ENCODE results near the gene ENPP5.

GRCh38 chr6:46186583-46186982, 15.8 kb upstream of the ENPP5 start:
- TF ChIP-seq EZH2 (IDR thresholded peaks at IDR 0.05; ENCODE audit: borderline replicate concordance, low read length): no peak
- TF ChIP-seq, protein P1, sequence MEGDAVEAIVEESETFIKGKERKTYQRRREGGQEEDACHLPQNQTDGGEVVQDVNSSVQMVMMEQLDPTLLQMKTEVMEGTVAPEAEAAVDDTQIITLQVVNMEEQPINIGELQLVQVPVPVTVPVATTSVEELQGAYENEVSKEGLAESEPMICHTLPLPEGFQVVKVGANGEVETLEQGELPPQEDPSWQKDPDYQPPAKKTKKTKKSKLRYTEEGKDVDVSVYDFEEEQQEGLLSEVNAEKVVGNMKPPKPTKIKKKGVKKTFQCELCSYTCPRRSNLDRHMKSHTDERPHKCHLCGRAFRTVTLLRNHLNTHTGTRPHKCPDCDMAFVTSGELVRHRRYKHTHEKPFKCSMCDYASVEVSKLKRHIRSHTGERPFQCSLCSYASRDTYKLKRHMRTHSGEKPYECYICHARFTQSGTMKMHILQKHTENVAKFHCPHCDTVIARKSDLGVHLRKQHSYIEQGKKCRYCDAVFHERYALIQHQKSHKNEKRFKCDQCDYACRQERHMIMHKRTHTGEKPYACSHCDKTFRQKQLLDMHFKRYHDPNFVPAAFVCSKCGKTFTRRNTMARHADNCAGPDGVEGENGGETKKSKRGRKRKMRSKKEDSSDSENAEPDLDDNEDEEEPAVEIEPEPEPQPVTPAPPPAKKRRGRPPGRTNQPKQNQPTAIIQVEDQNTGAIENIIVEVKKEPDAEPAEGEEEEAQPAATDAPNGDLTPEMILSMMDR (IDR thresholded peaks at IDR 0.05; ENCODE audit: low read length): no peak

Measured in OCI-LY1 (cell line).